IPS DF 19.7 (cell line): ENCODE results near the gene POLR1G.

Experiments
- DNase-seq: peaks from one replicate; pipeline ENCODE4 v3.0.0-alpha.2; 2013; ENCODE audit warnings: low read depth, low spot score

The POLR1G gene

DNA sequence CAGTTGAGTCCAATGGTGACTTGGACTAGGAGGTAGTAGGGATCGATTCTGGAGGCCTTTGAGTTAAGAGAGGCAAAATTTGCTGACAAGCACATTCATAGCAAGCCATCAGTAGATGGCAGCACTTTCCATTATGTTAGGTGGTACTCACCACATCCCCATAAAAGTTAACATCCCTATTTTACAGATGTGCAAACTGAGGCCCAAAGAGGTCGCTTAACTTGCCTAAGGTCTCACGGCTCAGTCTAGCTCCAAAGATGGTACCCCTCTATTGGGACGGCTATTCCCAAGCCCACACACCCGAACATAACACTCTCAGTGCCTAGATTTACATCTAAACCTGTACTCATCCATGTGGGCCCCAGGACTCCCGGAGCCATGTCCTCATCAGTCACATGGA lies 39.9 kb downstream of the POLR1G start:
- DNase-seq = no peak

DNA sequence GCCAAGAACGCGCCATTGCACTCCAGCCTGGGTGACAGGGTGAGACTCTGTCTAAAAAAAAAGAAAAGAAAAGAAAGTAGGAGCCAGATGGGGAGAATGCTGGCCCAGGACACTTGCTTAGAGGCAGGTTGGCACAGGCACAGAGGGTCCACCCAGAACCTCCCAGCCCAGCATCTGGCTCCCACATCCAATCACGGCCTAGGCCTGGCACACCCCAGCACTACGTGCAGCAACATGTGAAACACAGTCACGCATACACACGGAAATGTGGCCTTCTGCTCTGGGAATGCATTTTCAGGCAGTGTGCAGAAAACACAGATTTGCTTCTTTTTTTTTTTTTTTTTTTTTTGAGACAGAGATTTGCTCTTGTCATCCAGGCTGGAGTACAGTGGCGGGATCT lies 40.5 kb downstream of the POLR1G start:
- no peak for DNase-seq

DNA sequence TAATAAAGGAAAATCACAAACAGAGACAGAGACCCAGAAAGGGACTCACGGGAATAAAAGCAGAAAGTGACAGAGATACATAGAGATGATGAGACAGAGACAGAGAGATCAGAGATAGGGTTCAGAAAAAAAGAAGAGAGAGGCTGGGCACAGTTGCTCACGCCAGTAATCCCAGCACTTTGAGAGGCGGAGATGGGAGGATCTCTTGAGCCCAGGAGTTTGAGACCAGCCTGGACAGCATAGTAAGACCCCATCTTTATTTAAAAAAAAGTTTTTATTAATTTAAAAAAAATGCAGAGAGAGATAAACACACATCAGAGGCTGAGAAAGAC lies 41.9 kb downstream of the POLR1G start:
- no peak for DNase-seq

DNA sequence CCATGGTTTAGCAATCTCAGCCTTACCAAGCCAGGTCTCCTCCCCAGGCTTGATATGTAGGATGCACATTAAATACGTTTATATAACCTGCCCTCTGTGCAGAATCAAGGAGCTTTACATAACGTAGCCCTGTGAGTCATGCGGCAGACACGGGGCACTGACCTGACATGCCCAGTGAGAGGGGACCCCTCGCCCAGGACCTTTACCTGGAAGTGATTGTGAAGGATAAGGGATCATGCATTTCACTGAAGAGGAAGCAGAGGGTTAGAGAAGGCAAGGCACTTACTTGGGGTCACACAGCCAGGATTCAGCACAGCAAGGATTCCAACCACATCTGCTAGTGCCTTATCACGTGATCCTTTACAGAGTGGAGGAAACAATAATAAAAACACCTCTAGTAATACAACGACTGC lies 42.4 kb downstream of the POLR1G start:
- DNase-seq = no peak

DNA sequence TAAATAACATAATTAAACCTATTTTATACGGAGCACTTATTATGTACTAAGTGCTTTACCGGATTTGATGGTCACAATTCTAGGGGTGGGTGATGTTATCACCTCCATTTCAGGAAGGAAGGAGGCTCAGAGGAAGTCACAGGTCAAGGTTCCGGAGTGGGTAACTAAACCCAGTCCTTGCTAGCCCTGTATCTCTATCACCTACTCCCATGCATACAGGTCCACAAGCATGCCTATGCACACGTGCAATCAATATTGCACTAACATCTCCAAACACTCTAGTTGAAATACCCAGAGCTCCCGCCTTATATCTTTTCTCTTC lies 43.5 kb downstream of the POLR1G start:
- no peak for DNase-seq

DNA sequence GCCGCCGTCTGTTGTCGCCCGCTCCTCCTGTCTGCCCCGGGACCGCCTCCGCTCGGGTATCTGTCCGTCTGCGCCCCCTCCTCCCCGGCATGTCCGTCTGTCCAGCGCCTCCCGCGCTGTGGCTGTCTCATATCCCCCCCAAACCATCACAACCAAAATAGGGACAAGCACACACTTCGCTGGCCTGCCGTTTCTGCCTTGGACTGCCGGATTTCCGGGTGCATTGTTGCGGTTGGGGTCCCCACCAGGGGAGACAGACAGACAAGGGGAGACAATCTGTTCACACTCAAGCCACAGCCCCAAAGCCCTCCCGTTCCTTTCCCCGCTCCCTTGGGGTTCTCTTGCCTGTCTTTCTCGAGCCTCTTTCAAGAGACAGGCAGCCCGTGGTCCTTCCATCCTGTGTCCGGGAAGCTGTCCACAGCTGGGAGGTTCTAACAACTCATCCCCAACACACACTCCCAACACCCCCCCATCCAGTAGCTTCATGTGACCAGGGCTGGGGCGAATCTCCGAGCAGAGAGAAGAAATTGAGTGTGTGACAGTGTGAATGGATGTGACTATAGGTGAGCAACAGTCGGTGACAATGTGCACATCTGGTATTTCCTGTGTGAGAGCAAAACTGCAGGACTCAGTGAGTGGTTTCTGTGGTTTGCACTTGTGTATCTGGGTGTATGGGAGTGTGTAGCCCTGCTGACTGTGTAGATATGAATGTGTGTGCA lies 44.8 kb downstream of the POLR1G start:
- no peak for DNase-seq

DNA sequence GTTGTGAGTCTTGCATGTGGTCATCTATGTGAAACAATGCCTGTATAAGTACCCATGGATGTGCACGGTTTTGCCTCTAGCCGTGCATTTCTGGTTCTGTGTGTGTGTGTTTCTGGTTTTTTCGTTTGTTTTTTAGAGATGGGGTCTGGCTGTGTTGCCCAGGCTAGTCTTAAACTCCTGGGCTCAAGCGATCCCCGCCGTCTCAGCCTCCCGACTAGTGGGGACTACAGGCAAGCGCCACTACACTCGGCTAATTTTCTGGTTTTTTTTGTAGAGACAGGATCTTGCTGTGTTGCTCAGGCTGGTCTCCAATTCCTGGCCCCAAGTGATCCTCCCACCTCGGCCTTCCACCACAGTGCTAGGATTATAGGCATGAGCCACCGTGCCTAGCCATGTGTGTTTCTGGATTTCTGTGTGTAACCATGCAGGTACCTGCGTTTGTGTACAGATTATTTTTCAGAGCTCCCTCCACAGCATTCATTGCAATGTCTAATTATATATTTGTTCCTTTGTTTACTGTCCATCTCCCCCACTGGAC lies 45.5 kb downstream of the POLR1G start:
- no peak for DNase-seq

DNA sequence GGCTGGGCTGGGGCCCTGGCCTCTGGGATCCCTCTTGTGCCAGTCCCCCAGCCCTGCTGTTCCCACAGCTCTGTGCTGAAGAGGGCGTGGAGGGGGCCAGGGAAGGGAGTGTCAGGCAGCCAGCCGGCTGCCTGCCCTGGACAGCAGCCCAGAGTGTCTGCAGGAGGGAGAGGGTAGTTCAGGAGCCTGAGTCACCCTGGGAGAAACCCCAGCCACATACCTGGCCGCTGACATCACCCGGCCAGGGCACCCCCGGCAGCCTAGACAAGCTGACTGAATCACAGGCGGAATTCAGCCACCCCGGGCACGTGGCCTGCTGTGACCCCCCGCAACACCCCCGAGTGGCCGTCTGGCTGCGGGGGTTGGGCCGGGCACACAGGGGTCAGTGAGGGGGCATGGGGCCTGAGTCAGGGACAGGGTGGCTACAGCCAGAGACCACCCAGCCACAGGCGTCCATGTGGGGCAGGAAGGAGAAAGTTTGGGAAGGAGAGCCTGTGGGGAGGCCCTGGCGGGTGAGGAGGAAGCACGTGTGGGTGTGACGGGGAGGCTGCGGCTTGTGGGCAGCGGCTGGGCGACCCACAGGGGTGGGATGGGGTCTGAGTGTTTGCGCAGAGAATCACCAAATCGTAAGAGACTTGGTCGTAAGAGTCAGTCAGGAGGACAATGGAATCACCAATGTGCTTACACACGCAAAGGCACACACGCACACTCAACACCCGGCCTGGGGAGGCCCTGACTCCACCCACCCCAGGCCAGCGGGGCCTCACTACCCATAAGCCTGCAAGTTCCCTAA lies 49.5 kb downstream of the POLR1G start:
- DNase-seq = no peak

DNA sequence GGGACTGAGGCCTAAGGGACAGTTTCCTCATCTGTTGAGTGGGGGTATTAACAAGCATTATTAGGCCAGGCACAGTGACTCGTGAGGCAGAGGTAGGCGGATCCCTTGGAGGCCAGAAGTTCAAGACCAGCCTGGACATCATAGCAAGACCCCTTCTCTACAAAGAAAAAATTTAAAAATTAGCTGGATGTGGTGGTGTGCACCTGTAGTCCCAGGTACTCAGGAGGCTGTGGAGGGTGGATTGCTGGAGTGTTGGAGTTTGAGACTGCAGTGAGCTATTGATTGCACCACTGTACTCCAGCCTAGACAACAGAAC lies 50.0 kb downstream of the POLR1G start:
- DNase-seq = no peak

DNA sequence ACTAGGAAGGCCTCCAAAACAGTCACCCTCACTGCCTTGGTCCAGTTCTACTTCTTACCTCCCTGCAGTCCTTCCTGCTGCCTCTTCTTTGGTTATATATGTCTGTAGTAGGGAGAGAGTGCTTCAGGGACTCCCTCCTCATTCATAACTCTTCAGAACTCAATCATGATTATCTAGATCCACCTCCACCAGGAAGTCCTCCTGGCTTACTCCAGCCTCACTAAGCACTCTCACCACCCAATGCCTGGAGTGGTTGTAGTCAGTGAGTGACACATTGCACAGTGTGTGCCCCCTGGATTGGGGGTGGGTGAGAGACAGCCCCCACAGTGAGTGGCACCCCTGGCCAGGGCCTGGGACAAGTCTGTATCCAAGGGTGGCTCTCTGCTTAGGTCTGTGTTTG lies 51.3 kb downstream of the POLR1G start:
- DNase-seq = no peak
